Prostate gland (tissue), 2 donors: ENCODE data around the gene PLA2G2F. TPM values are rescaled to one million over a fixed set of nuclear protein-coding genes. Genes with fewer than 3 reads are reported as not detected.

Experiments used
- DNase-seq: peaks from one replicate; pipeline ENCODE4 v3.0.0-alpha.2; 2019; ENCODE audit warnings: low spot score
- H3K27ac ChIP-seq, 2 donors: fragments of 200-600 bp; sonication (generic); 2 replicates each; pipeline ENCODE4 v1.5.1; 2017 to 2019
- H3K27me3 ChIP-seq: fragments of 200-600 bp; sonication (generic); replicated peaks from 2 replicates; pipeline ENCODE4 v1.5.1; 2019; ENCODE audit not compliant: insufficient read depth
- H3K36me3 ChIP-seq, 2 donors: fragments of 200-600 bp; sonication (generic); 1 replicate in 1 of 2; 2 replicates in 1 of 2; pipeline versions ENCODE4 v1.5.1 to v1.8.1; 2017 to 2019
- H3K4me1 ChIP-seq: fragments of 200-600 bp; sonication (generic); replicated peaks from 2 replicates; pipeline ENCODE4 v1.5.1; 2019
- H3K4me3 ChIP-seq, 2 donors: fragments of 200-600 bp; sonication (generic); 2 replicates each; pipeline ENCODE4 v1.5.1; 2017 to 2019
- H3K9me3 ChIP-seq: fragments of 200-600 bp; sonication (generic); 2 replicates; pipeline ENCODE4 v1.5.1; 2017
- CTCF ChIP-seq, 4 experiments: fragments of 200-600 bp in 2 of 4; fragments of 450-650 bp in 2 of 4; sonication (generic) in 2 of 4; IDR thresholded peaks; 1 replicate in 3 of 4; 2 replicates in 1 of 4; pipeline ENCODE4 v1.5.1; 2016 to 2019; ENCODE audit warnings: antibody characterized with exemption in 4 of 4, mild to moderate bottlenecking in 2 of 4, moderate library complexity in 2 of 4
- POLR2A ChIP-seq: fragments of 450-650 bp; IDR thresholded peaks from one replicate; pipeline ENCODE4 v1.6.1; 2016; ENCODE audit warnings: antibody characterized with exemption, mild to moderate bottlenecking
- POLR2AphosphoS5 ChIP-seq: sonication (generic); formaldehyde crosslinking; IDR thresholded peaks from one replicate; pipeline ENCODE4 v1.6.1; 2017; ENCODE audit warnings: antibody characterized with exemption
- WGBS: methylation state at CpG from one replicate; pipeline ENCODE4 v1.1.5; 2018; 5-methylcytosine and 5-hydroxymethylcytosine counted together
- intact Hi-C: fragments of 100-400 bp; cut with DNase I; formaldehyde crosslinking; loops from one replicate; pipeline ENCODE4 v1.14.2; 2022
- total RNA-seq, 2 donors: library from RNA; depleted of rRNA; stranded (reverse); fragments of >200 nt; gene quantifications; one replicate each; pipeline ENCODE4 v1.1.0, GENCODE V29; 2016

The PLA2G2F gene
- total RNA-seq, 2 donors from 2014 or later = 0.23 TPM

GRCh38 chr1:20141466-20141865 lies 2.3 kb downstream of the PLA2G2F start:
- 92% methylated on average over 7 of the region's 7 CpGs for WGBS
- Histone ChIP-seq H3K27ac (no peak overlapping the region), H3K9me3 (no peaks in the 10 kb centered on the region), H3K36me3 (no peaks in the 10 kb centered on the region), H3K27me3 (no peaks in the 10 kb centered on the region), H3K4me3 (no peak overlapping the region), H3K4me1 (peaks cover 6% of the 10 kb centered on the region)
- intact Hi-C loops = no loop called here
- no peak for TF ChIP-seq CTCF (IDR thresholded peaks at IDR 0.05)
- TF ChIP-seq POLR2A = no peak
- TF ChIP-seq POLR2AphosphoS5 = no peak
- no peak for DNase-seq

DNA sequence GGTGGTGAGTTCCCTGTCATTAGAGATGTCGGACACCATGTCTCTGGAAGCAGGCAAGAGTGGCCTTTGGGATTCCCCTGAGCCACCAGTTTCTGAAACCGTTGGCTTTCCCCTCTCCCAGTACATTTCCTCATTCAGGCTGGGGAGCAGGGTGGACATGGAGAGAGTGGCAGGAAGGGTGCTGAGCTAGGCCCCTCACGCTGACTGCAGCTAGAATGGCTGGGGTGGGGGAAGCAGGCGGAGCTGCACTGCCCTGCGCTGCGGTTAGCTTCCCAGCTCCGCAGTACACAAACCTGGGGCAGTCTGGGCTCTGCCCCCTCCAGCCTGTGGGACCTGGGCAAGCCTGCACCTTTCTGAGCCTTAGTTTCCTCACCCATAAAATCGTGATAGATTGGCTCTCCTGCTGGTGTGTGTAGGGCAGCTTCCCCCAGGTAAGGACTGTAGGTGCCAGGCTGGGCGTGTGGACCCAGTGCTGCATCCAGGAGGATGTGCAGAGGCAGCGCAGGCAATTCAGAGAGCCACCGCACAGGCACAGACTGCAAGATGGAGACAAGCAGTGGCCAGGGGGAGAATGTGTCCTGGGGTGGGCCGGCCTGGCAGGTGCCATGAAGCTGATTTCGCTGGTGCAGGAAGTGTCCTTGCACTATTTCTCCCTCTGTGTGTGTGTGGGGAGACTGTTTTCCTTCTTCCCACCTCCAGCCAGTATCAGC lies 3.0 kb downstream of the PLA2G2F start:
- TF ChIP-seq CTCF (IDR thresholded peaks at IDR 0.05) (no peak), POLR2A (no peak), POLR2AphosphoS5 (no peak)
- no peak overlapping the region for H3K4me3 ChIP-seq
- no peaks in the 10 kb centered on the region for H3K9me3 ChIP-seq
- intact Hi-C loops = no loop called here
- no peak for DNase-seq
- H3K27ac ChIP-seq = no peak overlapping the region
- no peaks in the 10 kb centered on the region for H3K36me3 ChIP-seq
- no peaks in the 10 kb centered on the region for H3K27me3 ChIP-seq
- 84% methylated on average over 13 of the region's 13 CpGs for WGBS
- H3K4me1 ChIP-seq = peaks cover 6% of the 10 kb centered on the region

- intact Hi-C loops = no loop called here
- Histone ChIP-seq H3K9me3 (no peaks in the 10 kb centered on the region), H3K36me3 (no peaks in the 10 kb centered on the region), H3K27ac (no peak overlapping the region), H3K27me3 (no peaks in the 10 kb centered on the region), H3K4me1 (peaks cover 6% of the 10 kb centered on the region), H3K4me3 (no peak overlapping the region)
- 95% methylated on average over 8 of the region's 8 CpGs for WGBS
- no peak for DNase-seq
- TF ChIP-seq POLR2A (no peak), CTCF (IDR thresholded peaks at IDR 0.05) (no peak), POLR2AphosphoS5 (no peak)
These were observed 4.2 kb downstream of the PLA2G2F start for GRCh38 chr1:20143318-20143717.

GRCh38 chr1:20143734-20144565 lies 4.8 kb downstream of the PLA2G2F start:
- Histone ChIP-seq H3K27me3 (no peaks in the 10 kb centered on the region), H3K9me3 (no peaks in the 10 kb centered on the region), H3K27ac (no peak overlapping the region), H3K36me3 (no peaks in the 10 kb centered on the region), H3K4me3 (no peak overlapping the region), H3K4me1 (peaks cover 6% of the 10 kb centered on the region)
- WGBS = 69% methylated on average over 13 of the region's 13 CpGs
- TF ChIP-seq POLR2AphosphoS5 = no peak
- no peak for TF ChIP-seq CTCF (IDR thresholded peaks at IDR 0.05)
- no peak for TF ChIP-seq POLR2A
- intact Hi-C loops = no loop called here
- no peak for DNase-seq
